ENCODE data around the gene KRT86. TPM values are rescaled to one million over a fixed set of nuclear protein-coding genes. Genes with fewer than 3 reads are reported as not detected.
"Not testable (repeated sequence)": the region's sequence is repeated elsewhere in the genome, so short reads cannot be mapped to it uniquely, and the experiment has no call there.

KRT86 gene
- polyA plus RNA-seq, 2 of the 4 experiments (the other 2 are of a cell fraction): 23.5 to 378 TPM

DNA sequence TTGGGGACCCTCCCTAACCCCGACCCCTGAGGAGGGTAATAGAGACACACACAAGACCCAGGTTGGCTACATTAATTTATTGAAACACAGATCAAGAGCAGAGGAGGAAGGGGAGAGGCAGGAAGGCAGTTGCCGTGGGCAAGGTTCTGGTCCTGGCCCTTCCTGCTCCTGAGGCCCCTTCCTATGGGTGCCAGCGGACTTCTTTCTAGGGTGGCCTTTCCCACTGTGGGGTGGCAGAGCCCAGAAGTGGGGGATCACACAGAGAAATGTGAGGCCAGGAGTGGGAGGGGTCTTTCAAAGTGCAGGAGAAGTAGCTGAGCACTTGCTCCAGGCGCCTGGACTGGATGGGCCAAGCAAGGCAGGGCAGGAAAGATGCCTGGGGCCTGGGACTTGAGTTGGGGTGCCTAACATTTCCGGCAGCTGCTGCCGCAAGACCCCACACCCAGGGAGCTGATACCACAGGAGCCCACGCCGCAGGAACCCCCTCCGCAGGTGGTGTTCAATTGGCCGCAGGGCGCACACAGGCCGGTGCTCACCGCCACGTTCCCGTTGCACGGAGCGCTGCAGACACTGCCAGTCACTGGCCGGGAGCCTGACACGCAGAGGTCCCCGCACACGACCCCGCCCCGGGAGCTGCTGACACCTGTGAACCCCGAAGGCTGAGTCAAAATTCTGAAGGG is 11.5 kb downstream of the KRT86 start (continued):
- 0 out of 3 replicates have a peak, but pooled peaks have one; percentile 28 for TF ChIP-seq BCL3 (IDR thresholded peaks at IDR 0.05)
- TF ChIP-seq ZNF302 (CRISPR knock-in tag; IDR thresholded peaks at IDR 0.05): peak; percentile 15; the same call in 1 of the 2 replicates
- TF ChIP-seq RAD21 (conservative IDR thresholded peaks at IDR 0.05 in 1 of 2, IDR thresholded peaks at IDR 0.05 in 1 of 2): no peak
- TF ChIP-seq KDM1A (IDR thresholded peaks at IDR 0.05; ENCODE audit: low read depth): no peak
- 0 out of 2 replicates have a peak, but pooled peaks have one; percentile 16 for TF ChIP-seq HOXA7 (CRISPR knock-in tag; IDR thresholded peaks at IDR 0.05)
- no peak for TF ChIP-seq EHMT2 (IDR thresholded peaks at IDR 0.05; ENCODE audit: low read depth)
- no peak for TF ChIP-seq GATA3 (IDR thresholded peaks at IDR 0.05; ENCODE audit: borderline replicate concordance)
- peak; percentile 50; the same call in 1 of the 2 replicates for TF ChIP-seq PBX3 (IDR thresholded peaks at IDR 0.05)
- no peak for TF ChIP-seq HES2 (IDR thresholded peaks at IDR 0.05)
- no peak for TF ChIP-seq ELK1 (IDR thresholded peaks at IDR 0.05; ENCODE audit: low read depth, low read length)
- no peak for TF ChIP-seq POLR2AphosphoS2 (conservative IDR thresholded peaks at IDR 0.05; ENCODE audit: low read length)
- no peak for TF ChIP-seq SREBF2 (IDR thresholded peaks at IDR 0.05)
- TF ChIP-seq RCOR1 (IDR thresholded peaks at IDR 0.05; ENCODE audit: low read depth, low read length): no peak
- TF ChIP-seq TP53 (CRISPR knock-in tag; IDR thresholded peaks at IDR 0.05): 0 out of 2 replicates have a peak, but pooled peaks have one; percentile 9

DNA sequence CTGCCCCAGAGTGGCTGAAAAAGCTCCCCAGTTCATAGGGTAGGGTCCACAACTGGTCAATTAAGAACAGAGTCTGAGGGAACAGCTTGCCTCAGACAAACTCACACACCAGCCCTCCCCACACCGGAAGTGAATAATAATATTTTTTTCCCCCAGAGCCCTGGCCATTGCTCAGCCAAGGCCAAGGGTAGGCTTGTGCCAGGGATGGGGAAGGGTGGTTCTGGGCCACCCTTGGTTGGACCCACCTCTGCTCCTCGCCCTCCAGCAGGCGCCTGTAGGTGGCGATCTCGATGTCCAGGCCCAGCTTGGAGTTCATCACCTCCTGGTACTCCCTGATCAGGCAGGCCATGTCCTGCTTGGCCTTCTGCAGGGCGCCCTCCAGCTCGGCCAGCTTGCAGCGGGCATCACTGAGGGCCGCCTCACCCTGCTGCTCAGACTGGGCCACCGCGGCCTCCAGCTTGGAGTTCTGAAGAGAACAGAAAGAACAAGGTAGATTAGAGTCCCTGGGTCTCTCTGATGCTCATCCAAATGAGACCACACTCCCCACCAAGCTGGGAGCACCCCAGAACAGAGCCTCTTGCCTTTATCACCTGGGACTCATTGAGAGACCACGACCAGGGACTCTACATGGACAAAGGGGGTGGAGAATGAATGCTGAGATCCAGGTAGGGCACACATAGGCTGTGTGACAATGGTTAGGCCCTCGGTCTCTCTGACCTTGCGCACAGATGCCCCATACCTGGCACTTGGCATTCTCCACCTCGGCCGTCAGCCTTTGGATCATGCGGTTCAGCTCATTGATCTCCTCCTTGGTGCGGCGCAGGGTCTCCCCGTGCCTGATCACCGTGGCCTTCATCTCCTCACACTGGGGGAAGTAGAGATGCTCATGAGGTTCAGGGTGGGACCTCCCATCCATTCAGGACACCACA is 12.7 kb downstream of the KRT86 start:
- DNase-seq (ENCODE audit: low read depth in 1 of 2, low spot score in 1 of 2): peak in 1 of 2 experiments; percentile 67
- ATAC-seq: peak in 1 of 2 experiments; percentile 17; a peak in 3 of 6 replicates
- peak; percentile 16; the same call in 1 of the 2 replicates for TF ChIP-seq POLR2A (IDR thresholded peaks at IDR 0.05; ENCODE audit: low read length)
- peak; percentile 35; the same call in 2 of the 3 replicates for TF ChIP-seq CTCF (IDR thresholded peaks at IDR 0.05)
- peak; percentile 47; the same call in 1 of the 2 replicates for TF ChIP-seq HOXB13 (CRISPR knock-in tag; IDR thresholded peaks at IDR 0.05; ENCODE audit: low read depth)
- TF ChIP-seq JUN (IDR thresholded peaks at IDR 0.05): 0 out of 5 replicates have a peak, but pooled peaks of 1 of the 2 experiments have one; percentile 56
- TF ChIP-seq RAD21 (conservative IDR thresholded peaks at IDR 0.05 in 1 of 2, IDR thresholded peaks at IDR 0.05 in 1 of 2): peak in 1 of 2 experiments; percentile 3; a peak in 1 of 5 replicates
- peak; percentile 48; the same call in 1 of the 2 replicates for TF ChIP-seq EHF (CRISPR knock-in tag; IDR thresholded peaks at IDR 0.05)
- peak; percentile 25; the same call in 1 of the 3 replicates for TF ChIP-seq SMC3 (IDR thresholded peaks at IDR 0.05)
- TF ChIP-seq GATA3 (IDR thresholded peaks at IDR 0.05; ENCODE audit: borderline replicate concordance): 0 out of 2 replicates have a peak, but pooled peaks have one; percentile 7
- WGBS (ENCODE audit: missing lambda C conversion rate): 24% methylated on average over 10 of the region's 21 CpGs
- ChIA-PET CTCF (interaction anchor here (0.8 to 15.3 kb wide), 24 partner anchors 8 to 594 kb away, joined by 3 to 387 read pairs (median 6); partner anchors contain the start of gene KRT83), POLR2A (interaction anchor here (0.9 to 1.7 kb wide), 5 partner anchors 32 to 139 kb away, joined by 3 to 13 read pairs (median 4); partner anchors contain the start of gene KRT7)
- H3K9me3 ChIP-seq: not testable (repeated sequence)
- peak overlapping the region; percentile 96 to 100 for H3K27ac ChIP-seq
- FAIRE-seq: peak; percentile 13
- peak overlapping the region; percentile 59 for H3K4me3 ChIP-seq
- peak overlapping the region; percentile 94 for H3K4me2 ChIP-seq
- H3K4me1 ChIP-seq: peaks cover 55% of the 10 kb centered on the region
